PC-9 (cell line): ENCODE results near the gene CUX1. TPM values are rescaled to one million over a fixed set of nuclear protein-coding genes. Genes with fewer than 3 reads are reported as not detected.

ENCODE experiments used
- BruUV-seq: library from RNA; stranded (reverse); fragments of 400-500 nt; replicated peaks from 2 replicates; lab custom pipeline; 2021; lab: Mats Ljungman, UMichigan
- CTCF ChIA-PET: fragments of 300-600 bp; sonication (Branson Sonifier 250); formaldehyde crosslinking; loops from one replicate; lab custom pipeline; 2022; ENCODE audit warnings: antibody characterized with exemption; lab: Charles Lee
- POLR2A ChIA-PET: fragments of 300-600 bp; sonication (Branson Sonifier 250); formaldehyde crosslinking; loops from one replicate; lab custom pipeline; 2022; ENCODE audit warnings: antibody characterized with exemption; ENCODE audit not compliant: unreplicated experiment; lab: Charles Lee
- DNase-seq, 2 experiments: peaks; one replicate each; pipeline versions ENCODE4 v3.0.0 to v3.0.0-alpha.2; 2015 to 2022; ENCODE audit warnings: mixed read lengths in 1 of 2
- H2AFZ ChIP-seq: fragments of 200-600 bp; sonication (generic); 2 replicates; pipeline ENCODE4 v1.8.1; 2017; ENCODE audit warnings: antibody characterized with exemption
- H3F3A ChIP-seq: fragments of 200-600 bp; sonication (generic); 2 replicates; pipeline ENCODE4 v1.8.1; 2017; ENCODE audit warnings: antibody characterized with exemption, mild to moderate bottlenecking, low read depth; ENCODE audit not compliant: insufficient read depth
- H3K27ac ChIP-seq: fragments of 200-600 bp; sonication (generic); 2 replicates; pipeline ENCODE4 v1.6.1; 2016; ENCODE audit warnings: mixed run types
- H3K27me3 ChIP-seq: fragments of 200-600 bp; sonication (generic); 2 replicates; pipeline ENCODE4 v1.6.1; 2016; ENCODE audit warnings: low read depth, mixed run types; ENCODE audit not compliant: insufficient read depth
- H3K36me3 ChIP-seq: fragments of 200-600 bp; sonication (generic); 2 replicates; pipeline ENCODE4 v1.6.1; 2016; ENCODE audit warnings: low read depth, mixed run types
- H3K4me1 ChIP-seq: fragments of 200-600 bp; sonication (generic); replicated peaks from 2 replicates; pipeline ENCODE4 v1.6.1; 2016; ENCODE audit warnings: mixed run types; ENCODE audit not compliant: insufficient read depth
- H3K4me2 ChIP-seq: fragments of 200-600 bp; sonication (generic); 2 replicates; pipeline ENCODE4 v1.6.1; 2017; ENCODE audit warnings: mixed run types
- H3K4me3 ChIP-seq: fragments of 200-600 bp; sonication (generic); 2 replicates; pipeline ENCODE4 v1.6.1; 2016; ENCODE audit warnings: mixed run types
- H3K79me2 ChIP-seq: fragments of 200-600 bp; sonication (generic); 2 replicates; pipeline ENCODE4 v1.6.1; 2017; ENCODE audit warnings: low read depth, mixed run types
- H3K9me2 ChIP-seq: fragments of 200-600 bp; sonication (generic); 2 replicates; pipeline ENCODE4 v1.8.1; 2017; ENCODE audit warnings: mild to moderate bottlenecking; ENCODE audit not compliant: insufficient read depth
- H3K9me3 ChIP-seq: fragments of 200-600 bp; sonication (generic); 2 replicates; pipeline ENCODE4 v1.8.1; 2016; ENCODE audit warnings: low read depth; ENCODE audit not compliant: insufficient read depth
- H4K20me1 ChIP-seq: fragments of 200-600 bp; sonication (generic); 2 replicates; pipeline ENCODE4 v1.8.1; 2017; ENCODE audit not compliant: insufficient read depth
- CTCF ChIP-seq: fragments of 200-600 bp; sonication (generic); conservative IDR thresholded peaks from 2 replicates; pipeline ENCODE4 v1.6.1; 2017; ENCODE audit warnings: mixed run types, antibody characterized with exemption, mild to moderate bottlenecking, moderate library complexity
- EZH2 ChIP-seq: fragments of 200-600 bp; sonication (generic); IDR thresholded peaks from 2 replicates; pipeline ENCODE4 v1.8.0; 2017; ENCODE audit warnings: antibody characterized with exemption, low read depth
- intact Hi-C: fragments of 100-400 bp; cut with micrococcal nuclease; formaldehyde crosslinking; loops from one replicate; pipeline ENCODE4 v1.10.0; 2022; ENCODE audit not compliant: unreplicated experiment
- total RNA-seq: library from RNA; stranded (reverse); gene quantifications from 2 replicates; pipeline ENCODE4 v1.2.3, GENCODE V29; 2021

CUX1 gene
- total RNA-seq, 1 experiment from 2014 or later = 83.3 TPM

GRCh38 chr7:102258749-102259107 lies 441.3 kb downstream of the CUX1 start:
- no peak for DNase-seq
- H3K27ac ChIP-seq = no peak overlapping the region
- TF ChIP-seq CTCF = no peak
- TF ChIP-seq EZH2 = no peak
- H3K4me1 ChIP-seq = no peaks in the 10 kb centered on the region
- ChIA-PET CTCF (interaction anchor here (0.6 kb wide), 1 partner anchor 209 kb away, joined by 3 read pairs; no protein-coding TSS in a partner anchor), POLR2A (no interaction called here)
- no TSS peak for BruUV-seq
- no peak overlapping the region for H2AFZ ChIP-seq
- no peak overlapping the region for H3K4me3 ChIP-seq
- H3F3A ChIP-seq = no peaks in the 10 kb centered on the region
- H3K36me3 ChIP-seq = no peaks in the 10 kb centered on the region
- no peaks in the 10 kb centered on the region for H3K27me3 ChIP-seq
- no peaks in the 10 kb centered on the region for H3K9me2 ChIP-seq
- no peaks in the 10 kb centered on the region for H4K20me1 ChIP-seq
- no peaks in the 10 kb centered on the region for H3K79me2 ChIP-seq
- intact Hi-C loops = no loop called here
- no peaks in the 10 kb centered on the region for H3K9me3 ChIP-seq
- H3K4me2 ChIP-seq = no peak overlapping the region

- no peaks in the 10 kb centered on the region for H3K27me3 ChIP-seq
- no peak overlapping the region for H2AFZ ChIP-seq
- H4K20me1 ChIP-seq = no peaks in the 10 kb centered on the region
- no TSS peak for BruUV-seq
- intact Hi-C loops = no loop called here
- DNase-seq = no peak
- no peaks in the 10 kb centered on the region for H3K9me2 ChIP-seq
- no peaks in the 10 kb centered on the region for H3F3A ChIP-seq
- H3K27ac ChIP-seq = no peak overlapping the region
- H3K36me3 ChIP-seq = no peaks in the 10 kb centered on the region
- no peak overlapping the region for H3K4me3 ChIP-seq
- H3K79me2 ChIP-seq = no peaks in the 10 kb centered on the region
- H3K4me2 ChIP-seq = no peak overlapping the region
- CTCF ChIA-PET = no interaction called here
- no peaks in the 10 kb centered on the region for H3K9me3 ChIP-seq
- POLR2A ChIA-PET = no interaction called here
- no peaks in the 10 kb centered on the region for H3K4me1 ChIP-seq
- TF ChIP-seq EZH2 (no peak), CTCF (no peak)
Measured at GRCh38 chr7:102260856-102261255, 443.4 kb downstream of the CUX1 start.

GRCh38 chr7:102261451-102261850 lies 444.0 kb downstream of the CUX1 start:
- no peaks in the 10 kb centered on the region for H3K36me3 ChIP-seq
- H3K4me2 ChIP-seq = no peak overlapping the region
- ChIA-PET POLR2A (no interaction called here), CTCF (no interaction called here)
- H3K4me1 ChIP-seq = no peaks in the 10 kb centered on the region
- H3F3A ChIP-seq = no peaks in the 10 kb centered on the region
- no peak for DNase-seq
- no peak overlapping the region for H3K4me3 ChIP-seq
- H3K27ac ChIP-seq = no peak overlapping the region
- no TSS peak for BruUV-seq
- intact Hi-C loops = no loop called here
- H3K9me3 ChIP-seq = no peaks in the 10 kb centered on the region
- no peak overlapping the region for H2AFZ ChIP-seq
- H4K20me1 ChIP-seq = no peaks in the 10 kb centered on the region
- H3K27me3 ChIP-seq = no peaks in the 10 kb centered on the region
- TF ChIP-seq EZH2 (no peak), CTCF (no peak)
- H3K9me2 ChIP-seq = no peaks in the 10 kb centered on the region
- no peaks in the 10 kb centered on the region for H3K79me2 ChIP-seq
